Stimulated activated CD4-positive, alpha-beta T cell treated with anti-CD3 and anti-CD28 coated beads, TNF-alpha, amount 100 ng/mL, for 48 hours (primary cell): Measurements from ENCODE around the gene CDH13.

ENCODE experiments used
- DNase-seq, 3 donors: peaks; one replicate each; pipeline ENCODE4 v3.0.0-alpha.2; 2020; ENCODE audit warnings: low read depth in 3 of 3

CDH13 gene

DNA sequence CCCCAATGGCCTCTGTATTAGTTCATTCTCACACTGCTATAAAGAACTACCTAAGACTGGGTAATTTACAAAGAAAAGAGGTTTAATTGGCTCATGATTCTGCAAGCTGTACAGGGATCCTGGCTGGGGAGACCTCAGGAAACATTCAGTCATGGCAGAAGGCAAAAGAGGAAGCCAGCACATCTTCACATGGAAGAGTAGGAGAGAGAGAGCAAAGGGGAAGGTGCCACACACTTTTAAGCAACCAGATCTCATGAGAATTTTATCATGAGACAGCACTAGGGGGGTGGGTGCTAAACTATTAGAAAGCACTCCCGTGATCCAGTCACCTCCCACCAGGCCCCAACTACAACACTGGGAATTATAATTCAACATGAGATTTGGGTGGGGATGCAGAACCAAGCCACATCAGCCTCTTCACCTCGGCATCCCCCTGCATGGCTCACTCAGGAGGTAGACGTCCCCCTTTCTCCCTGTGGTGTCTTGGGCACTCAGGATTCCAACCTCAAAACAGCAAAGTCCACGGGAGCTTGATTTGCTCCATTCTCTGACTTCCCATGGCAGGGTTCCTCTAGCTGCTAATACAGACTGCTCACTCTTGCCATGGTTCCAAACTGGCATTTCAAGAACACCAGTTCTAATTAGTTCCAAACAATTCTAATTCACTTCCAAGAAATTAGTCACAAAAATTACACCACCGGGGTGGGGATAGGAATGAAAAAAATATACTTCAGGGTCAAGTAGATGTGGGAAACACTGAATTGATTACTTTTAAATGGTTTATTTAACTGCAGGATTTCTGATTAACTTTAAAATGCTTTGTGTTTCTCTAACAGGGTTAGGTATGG lies 977.2 kb downstream of the CDH13 start:
- no peak for DNase-seq

DNA sequence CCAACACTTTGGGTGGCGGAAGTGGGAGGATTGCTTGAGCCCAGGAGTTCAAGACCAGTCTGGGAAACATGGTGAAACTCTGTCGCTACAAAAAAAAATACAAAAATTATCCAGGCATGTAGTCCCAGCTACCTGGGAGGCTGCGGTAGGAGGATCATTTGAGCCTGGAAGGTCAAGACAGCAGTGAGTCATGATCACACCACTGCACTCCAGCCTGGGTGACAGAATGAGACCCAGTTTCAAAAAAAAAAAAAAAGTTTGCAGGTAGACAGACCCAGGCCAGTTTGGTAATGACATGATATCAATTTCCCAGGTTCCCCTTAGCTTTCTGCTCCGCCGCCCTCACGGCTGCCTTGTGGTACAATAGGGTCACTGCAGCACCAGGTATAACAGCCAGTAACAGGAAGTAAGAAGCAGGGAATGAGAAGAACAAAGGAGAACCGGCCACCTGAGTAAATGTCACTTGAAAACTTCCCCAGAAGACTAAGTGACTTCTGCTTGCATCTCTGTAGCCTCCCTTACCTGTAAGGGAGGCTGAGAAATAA lies 979.8 kb downstream of the CDH13 start:
- DNase-seq: no peak

DNA sequence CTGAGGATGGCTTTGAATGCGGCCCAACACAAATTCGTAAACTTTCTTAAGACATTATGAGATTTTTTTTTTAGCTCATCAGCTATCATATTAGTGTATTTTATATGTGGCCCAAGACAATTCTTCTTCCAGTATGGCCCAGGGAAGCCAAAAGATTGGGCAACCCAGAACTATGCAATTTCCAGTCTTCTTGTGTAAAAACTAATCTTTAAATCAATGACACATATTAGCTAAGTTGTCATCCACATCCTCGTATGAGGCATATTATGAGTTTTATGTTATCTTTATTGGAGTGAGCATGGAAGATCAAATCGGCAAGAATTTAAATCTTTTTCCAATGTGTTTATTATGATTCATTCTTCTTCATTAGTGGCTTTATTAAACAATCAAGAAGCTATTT lies 982.4 kb downstream of the CDH13 start:
- no peak for DNase-seq

GRCh38 chr16:83615141-83615952 lies 988.6 kb downstream of the CDH13 start:
- DNase-seq: no peak

DNA sequence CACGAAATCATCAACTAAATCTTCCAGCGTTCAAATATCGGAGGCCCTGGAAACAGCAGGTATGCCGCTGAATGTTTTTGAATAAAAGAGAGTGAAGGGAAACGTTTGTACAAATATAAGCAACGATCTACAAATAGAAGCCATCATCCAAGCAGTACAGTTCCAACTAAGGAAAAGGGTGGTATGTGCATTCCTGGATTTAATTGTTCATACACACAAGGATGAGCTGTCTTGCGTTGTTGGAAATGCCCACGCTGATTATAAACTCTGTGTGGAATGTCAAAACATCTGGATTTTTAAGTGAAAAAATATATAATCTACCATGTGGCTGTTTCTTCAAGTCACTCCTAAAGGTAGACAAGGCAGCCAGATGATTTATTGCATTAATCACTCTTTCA lies 989.2 kb downstream of the CDH13 start:
- DNase-seq: no peak

GRCh38 chr16:83619381-83620150 lies 992.8 kb downstream of the CDH13 start:
- no peak for DNase-seq

DNA sequence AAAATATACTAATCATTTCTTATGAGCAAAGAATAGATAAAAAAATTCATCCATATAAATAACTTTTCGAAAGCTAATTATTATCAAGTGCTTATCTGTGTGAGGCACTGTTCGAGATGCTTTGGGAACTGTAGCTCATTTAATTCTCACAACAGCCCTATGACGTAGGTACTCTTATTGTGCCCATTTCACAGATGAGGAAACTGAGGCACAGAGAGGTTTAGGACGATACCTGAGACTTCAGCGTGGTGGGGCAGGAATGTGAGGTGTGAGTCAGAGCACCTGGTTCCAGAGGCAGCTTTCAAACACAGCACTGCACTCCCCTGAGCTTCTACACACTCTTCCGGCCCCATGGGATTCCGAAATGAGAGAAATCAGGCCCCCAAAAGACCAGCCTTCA lies 995.2 kb downstream of the CDH13 start:
- DNase-seq: no peak

DNA sequence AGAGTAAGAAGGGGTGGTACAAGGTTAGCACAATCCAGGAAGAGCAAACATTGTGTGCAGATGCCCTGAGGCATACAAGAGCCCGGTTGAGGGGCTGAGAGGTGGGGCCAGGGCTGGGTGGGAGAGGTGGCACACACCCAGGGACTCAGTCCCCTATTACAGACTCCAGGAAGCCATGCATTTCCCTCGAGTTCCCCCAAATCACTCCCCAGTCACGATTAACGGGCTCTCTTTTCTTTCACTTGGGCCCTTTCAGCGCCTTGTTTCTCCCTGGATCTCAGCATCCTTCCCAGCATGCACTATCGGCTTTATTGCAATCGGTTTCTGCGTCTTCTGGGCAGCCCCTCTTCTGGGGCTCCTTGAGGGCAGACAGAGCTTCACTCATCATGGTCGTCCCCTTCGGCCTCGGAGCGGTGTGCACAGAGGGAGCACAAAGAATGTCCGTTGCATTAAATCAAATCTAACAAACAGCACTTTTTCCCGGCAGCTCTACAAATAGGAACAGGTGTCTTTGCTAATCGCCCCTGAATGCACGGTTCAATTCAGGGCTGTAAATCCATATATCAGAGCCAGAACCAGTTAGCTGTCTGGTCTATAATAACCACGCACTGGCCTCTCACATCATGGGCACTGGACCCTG lies 996.4 kb downstream of the CDH13 start:
- DNase-seq: no peak

DNA sequence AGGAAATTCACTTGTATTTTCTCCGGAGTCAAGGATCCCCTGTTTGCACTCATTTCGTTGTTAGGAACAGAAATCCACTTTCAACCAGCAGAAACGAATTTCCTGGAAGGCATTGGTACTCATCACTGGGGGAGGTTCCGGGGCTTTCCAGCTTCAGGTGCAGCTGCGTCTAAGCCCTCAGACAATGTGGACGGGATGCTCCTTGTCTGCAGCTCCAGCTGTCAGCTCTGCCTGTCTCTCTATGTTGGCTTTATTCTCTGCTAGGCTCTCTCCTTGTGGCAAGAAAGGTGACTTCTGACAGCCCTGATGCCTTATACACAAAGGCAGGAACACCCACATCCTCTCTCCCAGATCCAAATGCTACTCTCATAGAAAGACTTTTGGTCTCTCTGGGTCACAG lies 997.1 kb downstream of the CDH13 start:
- DNase-seq: no peak

DNA sequence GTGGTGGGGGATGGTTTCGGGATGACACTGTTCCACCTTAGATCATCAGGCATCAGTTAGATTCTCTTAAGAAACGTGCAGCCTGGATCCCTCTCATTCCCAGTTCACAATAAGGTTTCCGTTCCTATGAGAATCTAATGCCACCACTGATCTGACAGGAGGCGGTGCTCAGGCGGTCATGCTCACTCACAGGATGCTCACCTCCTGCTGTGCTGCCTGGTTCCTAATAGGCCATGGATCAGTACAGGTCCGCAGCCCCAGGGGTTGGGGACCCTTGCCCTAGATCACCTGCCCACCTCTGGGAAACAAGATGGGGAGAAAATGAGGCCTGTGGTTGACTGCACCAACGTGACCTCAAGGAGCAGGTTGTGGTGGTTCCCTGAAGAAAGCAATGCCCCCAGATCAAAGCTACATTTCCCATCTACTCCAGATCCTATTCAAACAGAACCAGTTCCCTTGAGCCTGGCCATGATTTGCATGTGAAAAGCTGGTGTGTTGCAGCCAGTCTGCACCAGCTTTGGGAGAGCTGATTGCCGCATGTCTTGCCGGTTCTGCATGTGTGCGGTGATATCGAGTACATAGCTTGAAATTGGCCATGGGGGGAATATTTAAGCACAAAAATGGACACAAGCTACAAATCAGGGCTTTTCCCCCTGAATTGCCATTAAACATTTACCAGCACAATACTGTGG lies 997.8 kb downstream of the CDH13 start:
- no peak for DNase-seq

DNA sequence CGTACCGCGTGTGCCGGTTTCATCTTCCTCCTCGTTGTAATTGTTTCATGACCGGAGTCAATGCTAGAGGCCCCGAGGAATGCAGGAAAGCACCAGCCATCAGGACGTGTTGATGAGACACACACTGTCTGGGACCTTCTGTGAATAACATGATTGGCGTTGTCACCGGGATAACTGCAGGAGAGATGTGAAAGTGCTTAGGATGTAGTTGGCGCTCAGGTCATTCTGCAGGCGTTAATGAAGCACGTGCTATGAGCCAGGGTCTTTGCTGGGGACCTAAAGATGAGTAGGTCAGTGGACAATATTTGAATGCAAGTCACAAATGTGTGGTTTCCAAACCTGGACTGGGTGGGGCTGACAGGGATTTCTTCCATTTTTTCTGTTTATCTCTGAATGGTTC lies 999.4 kb downstream of the CDH13 start:
- DNase-seq: no peak

DNA sequence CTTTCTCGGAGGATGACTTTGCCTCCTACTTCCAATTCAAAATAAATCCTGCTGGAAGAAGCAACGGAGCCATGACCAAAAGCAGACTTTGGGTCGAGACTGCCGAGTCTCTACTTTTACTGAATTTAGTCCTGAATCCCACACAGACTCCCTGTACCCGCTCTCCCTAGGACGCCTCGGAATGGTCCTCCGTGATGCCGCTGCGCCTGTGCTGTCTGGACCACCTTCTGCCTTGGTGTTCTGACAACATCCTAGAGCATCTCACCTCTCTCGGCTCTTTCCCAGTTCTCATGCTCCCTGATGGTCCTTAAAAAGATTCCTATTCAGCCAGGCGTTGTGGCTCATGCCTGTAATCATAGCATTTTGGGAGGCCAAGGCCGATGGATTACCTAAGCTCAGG lies 999.9 kb downstream of the CDH13 start:
- no peak for DNase-seq

DNA sequence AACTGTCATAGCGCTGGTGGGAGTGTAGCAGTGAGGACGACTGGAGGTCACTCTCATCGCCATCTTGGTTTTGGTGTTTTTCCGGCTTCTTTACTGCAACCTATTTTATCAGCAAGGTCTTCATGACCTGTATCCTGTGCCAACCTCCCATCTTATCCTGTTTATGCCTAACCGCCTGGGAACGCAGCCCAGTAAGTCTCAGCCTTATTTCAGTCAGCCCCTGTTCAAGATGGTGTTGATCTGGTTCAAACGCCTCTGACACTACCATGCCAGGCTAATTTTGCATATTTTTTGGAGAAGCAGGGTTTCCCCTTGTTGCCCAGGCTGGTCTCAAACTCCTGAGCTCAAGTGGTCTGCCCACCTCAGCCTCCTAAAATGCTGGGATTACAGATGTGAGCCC lies 1001.2 kb downstream of the CDH13 start:
- no peak for DNase-seq

- DNase-seq: no peak
Measured at GRCh38 chr16:83629426-83629825, 1002.7 kb downstream of the CDH13 start.

DNA sequence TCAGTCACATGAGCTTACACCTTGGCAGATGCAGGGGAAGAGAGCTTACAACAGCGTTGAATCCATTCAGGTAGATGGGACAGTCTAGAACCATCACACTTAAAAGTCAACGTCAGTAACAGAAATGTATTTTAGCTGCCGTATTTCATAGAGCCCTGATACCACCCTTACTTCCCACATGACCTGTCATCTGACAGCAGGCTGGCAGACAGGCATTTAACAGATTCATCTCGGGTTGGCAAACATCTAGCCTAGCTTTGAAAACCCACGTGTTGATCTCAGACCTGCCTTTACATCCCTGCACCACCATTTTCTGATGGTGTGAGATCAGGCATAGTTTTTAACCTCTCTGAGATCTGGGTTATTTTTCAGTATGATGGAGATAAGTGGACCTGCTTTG lies 1003.1 kb downstream of the CDH13 start:
- no peak for DNase-seq

- DNase-seq: no peak
Measured at GRCh38 chr16:83630979-83631378, 1004.2 kb downstream of the CDH13 start.

DNA sequence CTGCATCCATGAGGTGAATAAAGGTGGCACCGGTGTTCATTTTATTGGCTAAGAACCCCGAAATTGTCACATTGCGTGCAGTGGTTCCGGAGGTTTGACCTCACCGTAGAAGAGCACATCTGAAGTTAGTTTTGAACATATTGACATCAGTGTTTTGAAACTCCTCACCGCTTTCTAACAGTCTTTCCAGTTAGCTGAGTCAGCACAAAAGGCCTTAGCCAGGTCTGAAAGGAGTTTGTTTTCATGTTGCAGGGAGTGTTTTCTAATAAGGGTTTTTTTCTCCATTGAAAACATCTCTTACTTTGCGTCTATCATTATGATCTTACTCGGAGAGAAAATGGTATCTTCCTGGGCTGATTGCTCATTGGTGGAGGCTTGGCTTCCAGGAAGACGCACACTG lies 1006.5 kb downstream of the CDH13 start:
- no peak for DNase-seq

- DNase-seq: no peak
Measured at GRCh38 chr16:83648347-83648746, 1021.6 kb downstream of the CDH13 start.

GRCh38 chr16:83651871-83652270 lies 1025.1 kb downstream of the CDH13 start:
- no peak for DNase-seq

GRCh38 chr16:83652943-83653342 lies 1026.2 kb downstream of the CDH13 start:
- DNase-seq: no peak

GRCh38 chr16:83653785-83654184 lies 1027.0 kb downstream of the CDH13 start:
- DNase-seq: no peak
